GM12878 (cell line): ENCODE measurements around the gene CTNNBL1.

Source experiments
- EP300 ChIP-seq, 2 experiments: fragments of 150-350 bp in 1 of 2; IDR thresholded peaks; 2 replicates each; pipeline ENCODE4 v1.6.1; 2011 to 2012; ENCODE audit warnings: low read depth in 2 of 2, low read length in 2 of 2, borderline replicate concordance in 1 of 2, improper control_type of control experiment in 1 of 2, inconsistent platforms in 1 of 2; ENCODE audit not compliant: control insufficient read depth in 1 of 2
- GABPA ChIP-seq: IDR thresholded peaks from 2 replicates; pipeline ENCODE4 v1.6.1; 2014; ENCODE audit warnings: antibody characterized with exemption, low read depth, mild to moderate bottlenecking, inconsistent platforms
- MXI1 ChIP-seq: fragments of 150-350 bp; IDR thresholded peaks from 2 replicates; pipeline ENCODE4 v1.6.1; 2011; ENCODE audit warnings: low read depth, mild to moderate bottlenecking, inconsistent platforms, low read length, improper control_type of control experiment
- NFIC ChIP-seq: IDR thresholded peaks from 2 replicates; pipeline ENCODE4 v1.6.1; 2012; ENCODE audit warnings: low read depth, mild to moderate bottlenecking, inconsistent platforms, low read length, moderate library complexity
- POLR2A ChIP-seq: IDR thresholded peaks from 2 replicates; pipeline ENCODE4 v1.6.1; 2011; ENCODE audit warnings: low read depth, mild to moderate bottlenecking, low read length
- POLR2AphosphoS5 ChIP-seq: IDR thresholded peaks from 2 replicates; pipeline ENCODE4 v1.6.1; 2011; ENCODE audit warnings: mild to moderate bottlenecking, low read length, inconsistent platforms
- SP1 ChIP-seq: IDR thresholded peaks from one replicate; pipeline ENCODE4 v1.6.1; 2011; ENCODE audit warnings: low read depth, low read length
- SRF ChIP-seq, 2 experiments: IDR thresholded peaks; 2 replicates each; pipeline ENCODE4 v1.6.1; 2011; ENCODE audit warnings: low read depth in 2 of 2, low read length in 2 of 2, mild to moderate bottlenecking in 1 of 2, moderate library complexity in 1 of 2
- ZNF274 ChIP-seq: IDR thresholded peaks from one replicate; pipeline ENCODE4 v1.8.0; 2011; ENCODE audit not compliant: insufficient read length, insufficient read depth
- TF ChIP-seq, protein P1 (sequence below), 3 experiments: IDR thresholded peaks in 2 of 3; conservative IDR thresholded peaks in 1 of 3; 2 replicates each; pipeline ENCODE4 v1.5.1; 2011; ENCODE audit warnings: low read depth in 3 of 3, low read length in 3 of 3, mild to moderate bottlenecking in 3 of 3, control low read depth in 2 of 3, moderate library complexity in 2 of 3, inconsistent platforms in 1 of 3, mixed read lengths in 1 of 3; ENCODE audit not compliant: control insufficient read depth in 2 of 3, insufficient read depth in 1 of 3; ENCODE audit errors: extremely low read depth in 1 of 3
- TF ChIP-seq, protein P2 (sequence below): fragments of 450-650 bp; IDR thresholded peaks from 2 replicates; pipeline ENCODE4 v1.6.1; 2018; ENCODE audit warnings: mild to moderate bottlenecking, low read depth, moderate library complexity; ENCODE audit not compliant: partially characterized antibody
- TF ChIP-seq, protein P3 (sequence below): IDR thresholded peaks from 2 replicates; pipeline ENCODE4 v1.6.1; 2011; ENCODE audit warnings: mild to moderate bottlenecking, low read depth, low read length, moderate library complexity; ENCODE audit not compliant: insufficient replicate concordance

DNA sequence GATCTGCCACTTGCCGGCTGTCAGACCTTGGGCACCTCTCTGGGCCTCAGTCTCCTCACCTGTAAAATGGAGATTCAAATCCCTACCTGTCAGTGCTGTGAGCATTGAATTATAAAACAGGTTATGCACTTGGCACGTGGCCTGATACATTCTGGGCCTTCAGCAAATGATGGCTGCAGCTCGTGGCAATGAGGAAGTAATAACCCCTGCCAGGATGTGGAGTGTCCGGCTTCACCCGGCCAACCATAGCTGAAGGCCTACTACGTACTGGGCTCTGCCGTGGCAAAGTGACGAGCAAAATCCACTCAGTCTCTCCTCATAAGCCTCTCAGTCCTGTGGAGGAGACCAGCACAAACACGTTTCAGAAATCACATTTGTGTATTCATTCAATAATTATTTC, 198.2 kb downstream of the CTNNBL1 start:
- TF ChIP-seq, protein P1, sequence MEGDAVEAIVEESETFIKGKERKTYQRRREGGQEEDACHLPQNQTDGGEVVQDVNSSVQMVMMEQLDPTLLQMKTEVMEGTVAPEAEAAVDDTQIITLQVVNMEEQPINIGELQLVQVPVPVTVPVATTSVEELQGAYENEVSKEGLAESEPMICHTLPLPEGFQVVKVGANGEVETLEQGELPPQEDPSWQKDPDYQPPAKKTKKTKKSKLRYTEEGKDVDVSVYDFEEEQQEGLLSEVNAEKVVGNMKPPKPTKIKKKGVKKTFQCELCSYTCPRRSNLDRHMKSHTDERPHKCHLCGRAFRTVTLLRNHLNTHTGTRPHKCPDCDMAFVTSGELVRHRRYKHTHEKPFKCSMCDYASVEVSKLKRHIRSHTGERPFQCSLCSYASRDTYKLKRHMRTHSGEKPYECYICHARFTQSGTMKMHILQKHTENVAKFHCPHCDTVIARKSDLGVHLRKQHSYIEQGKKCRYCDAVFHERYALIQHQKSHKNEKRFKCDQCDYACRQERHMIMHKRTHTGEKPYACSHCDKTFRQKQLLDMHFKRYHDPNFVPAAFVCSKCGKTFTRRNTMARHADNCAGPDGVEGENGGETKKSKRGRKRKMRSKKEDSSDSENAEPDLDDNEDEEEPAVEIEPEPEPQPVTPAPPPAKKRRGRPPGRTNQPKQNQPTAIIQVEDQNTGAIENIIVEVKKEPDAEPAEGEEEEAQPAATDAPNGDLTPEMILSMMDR (IDR thresholded peaks at IDR 0.05 in 2 of 3, conservative IDR thresholded peaks at IDR 0.05 in 1 of 3; ENCODE audit: control insufficient read depth in 2 of 3, extremely low read depth in 1 of 3, insufficient read depth in 1 of 3, low read depth in 3 of 3, low read length in 3 of 3) = no peak
- TF ChIP-seq ZNF274 = no peak
- TF ChIP-seq, protein P2, sequence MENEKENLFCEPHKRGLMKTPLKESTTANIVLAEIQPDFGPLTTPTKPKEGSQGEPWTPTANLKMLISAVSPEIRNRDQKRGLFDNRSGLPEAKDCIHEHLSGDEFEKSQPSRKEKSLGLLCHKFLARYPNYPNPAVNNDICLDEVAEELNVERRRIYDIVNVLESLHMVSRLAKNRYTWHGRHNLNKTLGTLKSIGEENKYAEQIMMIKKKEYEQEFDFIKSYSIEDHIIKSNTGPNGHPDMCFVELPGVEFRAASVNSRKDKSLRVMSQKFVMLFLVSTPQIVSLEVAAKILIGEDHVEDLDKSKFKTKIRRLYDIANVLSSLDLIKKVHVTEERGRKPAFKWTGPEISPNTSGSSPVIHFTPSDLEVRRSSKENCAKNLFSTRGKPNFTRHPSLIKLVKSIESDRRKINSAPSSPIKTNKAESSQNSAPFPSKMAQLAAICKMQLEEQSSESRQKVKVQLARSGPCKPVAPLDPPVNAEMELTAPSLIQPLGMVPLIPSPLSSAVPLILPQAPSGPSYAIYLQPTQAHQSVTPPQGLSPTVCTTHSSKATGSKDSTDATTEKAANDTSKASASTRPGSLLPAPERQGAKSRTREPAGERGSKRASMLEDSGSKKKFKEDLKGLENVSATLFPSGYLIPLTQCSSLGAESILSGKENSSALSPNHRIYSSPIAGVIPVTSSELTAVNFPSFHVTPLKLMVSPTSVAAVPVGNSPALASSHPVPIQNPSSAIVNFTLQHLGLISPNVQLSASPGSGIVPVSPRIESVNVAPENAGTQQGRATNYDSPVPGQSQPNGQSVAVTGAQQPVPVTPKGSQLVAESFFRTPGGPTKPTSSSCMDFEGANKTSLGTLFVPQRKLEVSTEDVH = no peak
- no peak for TF ChIP-seq SRF (IDR thresholded peaks at IDR 0.05; ENCODE audit: low read depth in 2 of 2, low read length in 2 of 2)
- TF ChIP-seq EP300 (IDR thresholded peaks at IDR 0.05; ENCODE audit: borderline replicate concordance in 1 of 2, control insufficient read depth in 1 of 2, low read depth in 2 of 2, low read length in 2 of 2) = no peak
- TF ChIP-seq POLR2A = no peak
- no peak for TF ChIP-seq NFIC
- no peak for TF ChIP-seq GABPA
- no peak for TF ChIP-seq POLR2AphosphoS5
- TF ChIP-seq, protein P3, sequence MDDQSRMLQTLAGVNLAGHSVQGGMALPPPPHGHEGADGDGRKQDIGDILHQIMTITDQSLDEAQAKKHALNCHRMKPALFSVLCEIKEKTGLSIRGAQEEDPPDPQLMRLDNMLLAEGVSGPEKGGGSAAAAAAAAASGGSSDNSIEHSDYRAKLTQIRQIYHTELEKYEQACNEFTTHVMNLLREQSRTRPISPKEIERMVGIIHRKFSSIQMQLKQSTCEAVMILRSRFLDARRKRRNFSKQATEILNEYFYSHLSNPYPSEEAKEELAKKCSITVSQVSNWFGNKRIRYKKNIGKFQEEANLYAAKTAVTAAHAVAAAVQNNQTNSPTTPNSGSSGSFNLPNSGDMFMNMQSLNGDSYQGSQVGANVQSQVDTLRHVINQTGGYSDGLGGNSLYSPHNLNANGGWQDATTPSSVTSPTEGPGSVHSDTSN = no peak
- TF ChIP-seq SP1 = no peak
- no peak for TF ChIP-seq MXI1
